DOHH2 (cell line): ENCODE measurements around the gene TFDP1.

Source experiments
- H3F3A ChIP-seq: fragments of 200-600 bp; sonication (generic), shearing (Covaris generic); 2 replicates; pipeline ENCODE4 v1.6.0; 2016; ENCODE audit warnings: antibody characterized with exemption, mild to moderate bottlenecking; ENCODE audit not compliant: control insufficient read depth, insufficient read depth
- H3K27ac ChIP-seq: fragments of 200-600 bp; sonication (generic); 2 replicates; pipeline ENCODE4 v1.5.1; 2014; ENCODE audit warnings: low read depth, mild to moderate bottlenecking, low read length, moderate library complexity
- H3K27me3 ChIP-seq: fragments of 200-600 bp; sonication (generic); 2 replicates; pipeline ENCODE4 v1.6.1; 2014; ENCODE audit warnings: mild to moderate bottlenecking, low read length, mixed read lengths; ENCODE audit not compliant: control insufficient read depth
- H3K36me3 ChIP-seq: fragments of 200-600 bp; sonication (generic); 2 replicates; pipeline ENCODE4 v1.6.1; 2014; ENCODE audit warnings: mild to moderate bottlenecking, low read length, moderate library complexity, mixed read lengths; ENCODE audit not compliant: control insufficient read depth
- H3K4me1 ChIP-seq: fragments of 200-600 bp; sonication (generic); 2 replicates; pipeline ENCODE4 v1.6.1; 2014; ENCODE audit warnings: mild to moderate bottlenecking, low read length, mixed read lengths; ENCODE audit not compliant: control insufficient read depth
- H3K4me2 ChIP-seq: fragments of 200-600 bp; sonication (generic); 2 replicates; pipeline ENCODE4 v1.6.0; 2014; ENCODE audit warnings: mild to moderate bottlenecking, low read length, moderate library complexity
- H3K4me3 ChIP-seq: fragments of 200-600 bp; sonication (generic); 2 replicates; pipeline ENCODE4 v1.5.1; 2014; ENCODE audit warnings: mild to moderate bottlenecking, low read length, mixed read lengths
- H3K79me2 ChIP-seq: fragments of 200-600 bp; sonication (generic); 2 replicates; pipeline ENCODE4 v1.6.1; 2014; ENCODE audit warnings: mild to moderate bottlenecking, low read length, mixed read lengths; ENCODE audit not compliant: control insufficient read depth
- H3K9me2 ChIP-seq: fragments of 200-600 bp; sonication (generic); replicated peaks from 2 replicates; pipeline ENCODE4 v1.6.1; 2014; ENCODE audit warnings: mild to moderate bottlenecking, low read length, mixed read lengths; ENCODE audit not compliant: control insufficient read depth
- H3K9me3 ChIP-seq: fragments of 200-600 bp; sonication (generic); 2 replicates; pipeline ENCODE4 v1.6.1; 2014; ENCODE audit warnings: antibody characterized with exemption, low read length, mixed read lengths; ENCODE audit not compliant: control insufficient read depth, insufficient read depth
- H4K20me1 ChIP-seq: fragments of 200-600 bp; sonication (generic); 2 replicates; pipeline ENCODE4 v1.6.0; 2014; ENCODE audit warnings: low read depth, mild to moderate bottlenecking, antibody characterized with exemption, low read length, moderate library complexity; ENCODE audit not compliant: control insufficient read depth, insufficient read depth
- EZH2phosphoT487 ChIP-seq: fragments of 200-600 bp; sonication (generic); IDR thresholded peaks from 2 replicates; pipeline ENCODE4 v1.6.1; 2017; ENCODE audit warnings: borderline replicate concordance, mild to moderate bottlenecking, antibody characterized with exemption, low read length, moderate library complexity, mixed read lengths
- TF ChIP-seq, protein P1 (sequence below): fragments of 200-600 bp; sonication (generic); IDR thresholded peaks from one replicate; pipeline ENCODE4 v1.5.1; 2014; ENCODE audit warnings: antibody characterized with exemption, mild to moderate bottlenecking, low read depth, low read length; ENCODE audit not compliant: poor library complexity, severe bottlenecking

The TFDP1 gene

GRCh38 chr13:113648216-113648610, 63.7 kb downstream of the TFDP1 start:
- H3K27me3 ChIP-seq: no peaks in the 10 kb centered on the region
- no peaks in the 10 kb centered on the region for H3K9me2 ChIP-seq
- H3K9me3 ChIP-seq: no peaks in the 10 kb centered on the region
- H3K79me2 ChIP-seq: no peaks in the 10 kb centered on the region
- TF ChIP-seq EZH2phosphoT487: no peak
- TF ChIP-seq, protein P1, sequence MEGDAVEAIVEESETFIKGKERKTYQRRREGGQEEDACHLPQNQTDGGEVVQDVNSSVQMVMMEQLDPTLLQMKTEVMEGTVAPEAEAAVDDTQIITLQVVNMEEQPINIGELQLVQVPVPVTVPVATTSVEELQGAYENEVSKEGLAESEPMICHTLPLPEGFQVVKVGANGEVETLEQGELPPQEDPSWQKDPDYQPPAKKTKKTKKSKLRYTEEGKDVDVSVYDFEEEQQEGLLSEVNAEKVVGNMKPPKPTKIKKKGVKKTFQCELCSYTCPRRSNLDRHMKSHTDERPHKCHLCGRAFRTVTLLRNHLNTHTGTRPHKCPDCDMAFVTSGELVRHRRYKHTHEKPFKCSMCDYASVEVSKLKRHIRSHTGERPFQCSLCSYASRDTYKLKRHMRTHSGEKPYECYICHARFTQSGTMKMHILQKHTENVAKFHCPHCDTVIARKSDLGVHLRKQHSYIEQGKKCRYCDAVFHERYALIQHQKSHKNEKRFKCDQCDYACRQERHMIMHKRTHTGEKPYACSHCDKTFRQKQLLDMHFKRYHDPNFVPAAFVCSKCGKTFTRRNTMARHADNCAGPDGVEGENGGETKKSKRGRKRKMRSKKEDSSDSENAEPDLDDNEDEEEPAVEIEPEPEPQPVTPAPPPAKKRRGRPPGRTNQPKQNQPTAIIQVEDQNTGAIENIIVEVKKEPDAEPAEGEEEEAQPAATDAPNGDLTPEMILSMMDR: no peak
- peaks cover 8% of the 10 kb centered on the region for H3K36me3 ChIP-seq
- H4K20me1 ChIP-seq: 0 out of 2 replicates have a peak, but pooled peaks cover 3% of the 10 kb centered on the region
- H3K4me2 ChIP-seq: no peak overlapping the region
- peaks cover 14% of the 10 kb centered on the region for H3F3A ChIP-seq
- H3K27ac ChIP-seq: no peak overlapping the region
- H3K4me1 ChIP-seq: no peaks in the 10 kb centered on the region
- no peak overlapping the region for H3K4me3 ChIP-seq

DNA sequence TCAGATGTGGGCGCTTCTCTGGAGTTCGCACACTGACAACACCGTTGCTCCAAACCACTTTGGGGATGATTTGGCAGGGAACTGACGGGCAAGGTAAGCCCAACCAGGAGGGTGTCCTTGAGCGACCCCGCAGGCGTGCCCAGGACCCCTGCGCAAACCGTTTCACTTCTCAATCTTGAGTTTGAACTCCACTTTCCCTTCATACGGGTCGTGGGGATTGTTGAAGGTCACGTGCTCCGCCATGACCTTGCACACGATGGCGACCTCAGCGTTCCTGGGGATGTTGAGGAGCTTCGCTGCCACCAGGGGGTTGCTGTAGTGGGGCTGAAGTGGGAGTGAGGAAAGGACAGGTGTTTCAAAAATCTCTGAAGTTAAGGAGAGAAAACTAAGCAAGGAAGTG, 64.7 kb downstream of the TFDP1 start:
- no peaks in the 10 kb centered on the region for H3K9me3 ChIP-seq
- no peak overlapping the region for H3K4me3 ChIP-seq
- H3K4me2 ChIP-seq: no peak overlapping the region
- peaks cover 4% of the 10 kb centered on the region; the same call in 1 of the 2 replicates for H3K36me3 ChIP-seq
- H3K4me1 ChIP-seq: no peaks in the 10 kb centered on the region
- no peak overlapping the region for H3K27ac ChIP-seq
- peaks cover 11% of the 10 kb centered on the region for H3F3A ChIP-seq
- H3K79me2 ChIP-seq: no peaks in the 10 kb centered on the region
- no peaks in the 10 kb centered on the region for H3K27me3 ChIP-seq
- no peaks in the 10 kb centered on the region for H3K9me2 ChIP-seq
- 0 out of 2 replicates have a peak, but pooled peaks cover 3% of the 10 kb centered on the region for H4K20me1 ChIP-seq
- TF ChIP-seq, protein P1: no peak

GRCh38 chr13:113650275-113650674, 65.7 kb downstream of the TFDP1 start:
- no peaks in the 10 kb centered on the region for H3K9me2 ChIP-seq
- no peak overlapping the region for H3K4me3 ChIP-seq
- no peaks in the 10 kb centered on the region for H3K4me1 ChIP-seq
- H4K20me1 ChIP-seq: 0 out of 2 replicates have a peak, but pooled peaks cover under 1% of the 10 kb centered on the region
- no peak overlapping the region for H3K4me2 ChIP-seq
- peaks cover 4% of the 10 kb centered on the region; the same call in 1 of the 2 replicates for H3F3A ChIP-seq
- peaks cover under 1% of the 10 kb centered on the region; the same call in 1 of the 2 replicates for H3K36me3 ChIP-seq
- no peak for TF ChIP-seq EZH2phosphoT487
- TF ChIP-seq, protein P1: no peak
- H3K9me3 ChIP-seq: no peaks in the 10 kb centered on the region
- no peak overlapping the region for H3K27ac ChIP-seq
- H3K79me2 ChIP-seq: no peaks in the 10 kb centered on the region
- no peaks in the 10 kb centered on the region for H3K27me3 ChIP-seq
